HEK293 (cell line): ENCODE data around the gene STK24.

Experiments used
- CTCF ChIA-PET: fragments of 350-600 bp; formaldehyde crosslinking; extraction: SDS; loops from one replicate; lab custom pipeline; 2021; ENCODE audit warnings: antibody characterized with exemption; lab: Yijun Ruan, JAX
- POLR2A ChIA-PET: fragments of 300-600 bp; formaldehyde crosslinking; extraction: SDS; loops from one replicate; lab custom pipeline; 2020; ENCODE audit warnings: antibody characterized with exemption, inconsistent platforms; lab: Yijun Ruan, JAX
- H3K27ac ChIP-seq: fragments of 200-500 bp; sonication (Bioruptor generic); 2 replicates; pipeline ENCODE4 v1.5.1; 2014; ENCODE audit warnings: low read depth, low read length, control low read depth, inconsistent platforms; ENCODE audit errors: extremely low read depth
- H3K36me3 ChIP-seq, 2 experiments: fragments of 200-500 bp in 1 of 2; sonication (Bioruptor generic) in 1 of 2; 1 replicate in 1 of 2; 2 replicates in 1 of 2; pipeline ENCODE4 v1.5.1; 2014 to 2017; ENCODE audit warnings: inconsistent platforms in 2 of 2, low read length in 2 of 2; ENCODE audit not compliant: control insufficient read depth in 2 of 2, insufficient read depth in 1 of 2
- H3K4me1 ChIP-seq: fragments of 200-500 bp; sonication (Bioruptor generic); 2 replicates; pipeline ENCODE4 v1.5.1; 2014; ENCODE audit warnings: mild to moderate bottlenecking, low read length, inconsistent platforms; ENCODE audit not compliant: control insufficient read depth, insufficient read depth
- H3K4me3 ChIP-seq: 2 replicates; pipeline ENCODE4 v1.5.1; 2011; ENCODE audit warnings: low read depth, mild to moderate bottlenecking, control low read depth, low read length, moderate library complexity
- H3K9me3 ChIP-seq: fragments of 200-500 bp; sonication (Bioruptor generic); 2 replicates; pipeline ENCODE4 v1.5.1; 2014; ENCODE audit warnings: low read depth, low read length, inconsistent platforms; ENCODE audit not compliant: control insufficient read depth, insufficient read depth
- BCL11B ChIP-seq: fragments of 450-650 bp; formaldehyde crosslinking; IDR thresholded peaks from 2 replicates; pipeline ENCODE4 v1.5.1; 2016; ENCODE audit warnings: low read depth, missing biosample characterization, missing genetic modification characterization
- HOXA7 ChIP-seq: sonication (generic); formaldehyde crosslinking; IDR thresholded peaks from 2 replicates; pipeline ENCODE4 v1.8.1; 2022; ENCODE audit warnings: missing genetic modification reagents, borderline replicate concordance
- KLF7 ChIP-seq: fragments of 450-650 bp; formaldehyde crosslinking; IDR thresholded peaks from 2 replicates; pipeline ENCODE4 v1.5.1; 2016; ENCODE audit warnings: missing biosample characterization, missing genetic modification characterization, borderline replicate concordance
- SETDB1 ChIP-seq: IDR thresholded peaks from one replicate; pipeline ENCODE4 v1.6.1; 2017; ENCODE audit warnings: mild to moderate bottlenecking, low read length, moderate library complexity, mixed read lengths; ENCODE audit not compliant: insufficient read length
- ZBTB17 ChIP-seq: fragments of 450-650 bp; formaldehyde crosslinking; IDR thresholded peaks from 2 replicates; pipeline ENCODE4 v1.5.1; 2016; ENCODE audit warnings: missing biosample characterization, missing genetic modification characterization
- ZBTB21 ChIP-seq: fragments of 450-650 bp; formaldehyde crosslinking; IDR thresholded peaks from 2 replicates; pipeline ENCODE4 v1.5.1; 2017; ENCODE audit warnings: missing biosample characterization, missing genetic modification characterization
- ZFP3 ChIP-seq: fragments of 450-650 bp; formaldehyde crosslinking; IDR thresholded peaks from 2 replicates; pipeline ENCODE4 v1.5.1; 2016; ENCODE audit warnings: low read depth, missing biosample characterization, missing genetic modification characterization
- ZIC2 ChIP-seq: fragments of 450-650 bp; formaldehyde crosslinking; IDR thresholded peaks from 2 replicates; pipeline ENCODE4 v1.5.1; 2016; ENCODE audit warnings: missing biosample characterization, missing genetic modification characterization
- ZNF112 ChIP-seq: fragments of 450-650 bp; formaldehyde crosslinking; IDR thresholded peaks from 2 replicates; pipeline ENCODE4 v1.5.0; 2017; ENCODE audit warnings: missing biosample characterization, missing genetic modification characterization
- ZNF121 ChIP-seq: fragments of 450-650 bp; formaldehyde crosslinking; IDR thresholded peaks from 2 replicates; pipeline ENCODE4 v1.5.1; 2016; ENCODE audit warnings: missing biosample characterization, missing genetic modification characterization
- ZNF155 ChIP-seq: fragments of 450-650 bp; formaldehyde crosslinking; IDR thresholded peaks from 2 replicates; pipeline ENCODE4 v1.5.1; 2016; ENCODE audit warnings: missing biosample characterization, missing genetic modification characterization
- ZNF2 ChIP-seq: fragments of 450-650 bp; formaldehyde crosslinking; IDR thresholded peaks from 2 replicates; pipeline ENCODE4 v1.5.1; 2016; ENCODE audit warnings: missing biosample characterization, missing genetic modification characterization
- ZNF202 ChIP-seq: fragments of 450-650 bp; formaldehyde crosslinking; IDR thresholded peaks from 2 replicates; pipeline ENCODE4 v1.5.1; 2016; ENCODE audit warnings: missing biosample characterization, missing genetic modification characterization, borderline replicate concordance
- ZNF223 ChIP-seq: fragments of 450-650 bp; formaldehyde crosslinking; IDR thresholded peaks from 2 replicates; pipeline ENCODE4 v1.5.1; 2016; ENCODE audit warnings: missing biosample characterization, missing genetic modification characterization
- ZNF248 ChIP-seq: fragments of 450-650 bp; formaldehyde crosslinking; IDR thresholded peaks from 2 replicates; pipeline ENCODE4 v1.5.1; 2017; ENCODE audit warnings: missing biosample characterization, missing genetic modification characterization
- ZNF292 ChIP-seq: fragments of 450-650 bp; formaldehyde crosslinking; IDR thresholded peaks from 2 replicates; pipeline ENCODE4 v1.5.1; 2016; ENCODE audit warnings: low read depth, missing biosample characterization, missing genetic modification characterization, borderline replicate concordance
- ZNF302 ChIP-seq: fragments of 450-650 bp; formaldehyde crosslinking; IDR thresholded peaks from 2 replicates; pipeline ENCODE4 v1.5.1; 2016; ENCODE audit warnings: missing biosample characterization, missing genetic modification characterization, low read depth
- ZNF324 ChIP-seq: fragments of 450-650 bp; formaldehyde crosslinking; IDR thresholded peaks from 2 replicates; pipeline ENCODE4 v1.5.1; 2016; ENCODE audit warnings: missing biosample characterization, missing genetic modification characterization
- ZNF350 ChIP-seq: fragments of 450-650 bp; formaldehyde crosslinking; IDR thresholded peaks from 2 replicates; pipeline ENCODE4 v1.5.0; 2017; ENCODE audit warnings: missing biosample characterization, mild to moderate bottlenecking, missing genetic modification characterization
- ZNF416 ChIP-seq: fragments of 450-650 bp; formaldehyde crosslinking; IDR thresholded peaks from 2 replicates; pipeline ENCODE4 v1.5.1; 2016; ENCODE audit warnings: missing biosample characterization, missing genetic modification characterization
- ZNF423 ChIP-seq: fragments of 450-650 bp; formaldehyde crosslinking; IDR thresholded peaks from 2 replicates; pipeline ENCODE4 v1.5.1; 2016; ENCODE audit warnings: missing biosample characterization, missing genetic modification characterization
- ZNF521 ChIP-seq: fragments of 450-650 bp; formaldehyde crosslinking; IDR thresholded peaks from 2 replicates; pipeline ENCODE4 v1.5.1; 2017; ENCODE audit warnings: missing biosample characterization, mild to moderate bottlenecking, missing genetic modification characterization
- ZNF529 ChIP-seq: fragments of 450-650 bp; formaldehyde crosslinking; IDR thresholded peaks from 2 replicates; pipeline ENCODE4 v1.5.1; 2017; ENCODE audit warnings: missing genetic modification characterization, missing biosample characterization; ENCODE audit not compliant: insufficient replicate concordance
- ZNF555 ChIP-seq: fragments of 450-650 bp; formaldehyde crosslinking; conservative IDR thresholded peaks from 2 replicates; pipeline ENCODE4 v1.5.1; 2017; ENCODE audit warnings: missing biosample characterization, mild to moderate bottlenecking, missing genetic modification characterization, inconsistent platforms
- ZNF585B ChIP-seq: fragments of 450-650 bp; formaldehyde crosslinking; IDR thresholded peaks from 2 replicates; pipeline ENCODE4 v1.5.1; 2016; ENCODE audit warnings: missing biosample characterization, missing genetic modification characterization
- ZNF664 ChIP-seq: fragments of 450-650 bp; formaldehyde crosslinking; IDR thresholded peaks from 2 replicates; pipeline ENCODE4 v1.5.1; 2016; ENCODE audit warnings: missing biosample characterization, missing genetic modification characterization
- ZSCAN16 ChIP-seq: fragments of 450-650 bp; formaldehyde crosslinking; IDR thresholded peaks from 2 replicates; pipeline ENCODE4 v1.5.1; 2016; ENCODE audit warnings: missing biosample characterization, missing genetic modification characterization
- ZSCAN23 ChIP-seq: fragments of 450-650 bp; formaldehyde crosslinking; IDR thresholded peaks from 2 replicates; pipeline ENCODE4 v1.5.1; 2016; ENCODE audit warnings: missing biosample characterization, missing genetic modification characterization
- TF ChIP-seq, protein P1 (sequence below): fragments of 450-650 bp; formaldehyde crosslinking; IDR thresholded peaks from 2 replicates; pipeline ENCODE4 v1.5.1; 2017; ENCODE audit warnings: missing biosample characterization, missing genetic modification characterization
- TF ChIP-seq, protein P2 (sequence below): fragments of 450-650 bp; formaldehyde crosslinking; IDR thresholded peaks from 2 replicates; pipeline ENCODE4 v1.5.1; 2016; ENCODE audit warnings: missing biosample characterization, missing genetic modification characterization
- TF ChIP-seq, protein P3 (sequence below): fragments of 450-650 bp; formaldehyde crosslinking; IDR thresholded peaks from 2 replicates; pipeline ENCODE4 v1.5.1; 2016; ENCODE audit warnings: missing biosample characterization, missing genetic modification characterization
- TF ChIP-seq, protein P4 (sequence below): fragments of 450-650 bp; formaldehyde crosslinking; IDR thresholded peaks from 2 replicates; pipeline ENCODE4 v1.5.0; 2017; ENCODE audit warnings: missing biosample characterization, missing genetic modification characterization, borderline replicate concordance

Gene STK24

DNA sequence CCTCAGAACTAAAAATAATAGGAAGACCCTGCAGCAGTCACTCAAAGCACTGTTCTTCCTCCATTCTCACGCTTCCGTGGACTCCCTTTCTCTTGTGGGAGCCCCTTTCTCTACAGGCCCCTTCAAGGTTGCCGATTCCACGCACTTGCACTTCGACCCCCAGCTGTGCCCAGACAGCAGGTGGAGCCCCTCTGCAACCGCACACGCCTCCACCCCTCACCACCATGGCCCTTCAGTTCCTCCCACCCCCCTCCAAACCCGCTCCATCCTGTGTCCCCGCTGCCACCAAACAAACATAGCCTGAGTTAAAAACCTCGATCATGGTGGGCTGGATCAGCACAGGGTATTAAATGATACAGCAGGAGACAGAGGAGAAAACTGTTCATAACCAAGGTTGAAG lies 102.6 kb downstream of the STK24 start:
- no peaks in the 10 kb centered on the region for H3K9me3 ChIP-seq
- no peak overlapping the region for H3K27ac ChIP-seq
- H3K4me3 ChIP-seq: no peak overlapping the region
- POLR2A ChIA-PET: no interaction called here
- CTCF ChIA-PET: interaction anchor here (0.5 kb wide), 1 partner anchor 94 kb away, joined by 3 read pairs; no protein-coding TSS in a partner anchor
- peaks cover 0 to 37% of the 10 kb centered on the region in 2 experiments; a peak in 1 of 3 replicates for H3K36me3 ChIP-seq
- peaks cover 3% of the 10 kb centered on the region; the same call in 1 of the 2 replicates for H3K4me1 ChIP-seq
- TF ChIP-seq ZNF416 (tag by site-specific recombination) (no peak), ZSCAN23 (tag by site-specific recombination) (no peak), ZBTB21 (tag by site-specific recombination) (no peak), ZNF248 (tag by site-specific recombination) (no peak), HOXA7 (no peak), SETDB1 (no peak), ZSCAN16 (tag by site-specific recombination) (no peak), ZNF423 (tag by site-specific recombination) (no peak), BCL11B (tag by site-specific recombination) (no peak), ZNF585B (tag by site-specific recombination) (no peak), ZBTB17 (tag by site-specific recombination) (no peak), ZNF350 (no peak), ZNF121 (tag by site-specific recombination) (no peak), ZNF202 (tag by site-specific recombination) (no peak), ZNF529 (tag by site-specific recombination) (no peak), ZNF555 (tag by site-specific recombination) (no peak), ZNF302 (no peak), ZNF155 (tag by site-specific recombination) (no peak)
- TF ChIP-seq, protein P1, sequence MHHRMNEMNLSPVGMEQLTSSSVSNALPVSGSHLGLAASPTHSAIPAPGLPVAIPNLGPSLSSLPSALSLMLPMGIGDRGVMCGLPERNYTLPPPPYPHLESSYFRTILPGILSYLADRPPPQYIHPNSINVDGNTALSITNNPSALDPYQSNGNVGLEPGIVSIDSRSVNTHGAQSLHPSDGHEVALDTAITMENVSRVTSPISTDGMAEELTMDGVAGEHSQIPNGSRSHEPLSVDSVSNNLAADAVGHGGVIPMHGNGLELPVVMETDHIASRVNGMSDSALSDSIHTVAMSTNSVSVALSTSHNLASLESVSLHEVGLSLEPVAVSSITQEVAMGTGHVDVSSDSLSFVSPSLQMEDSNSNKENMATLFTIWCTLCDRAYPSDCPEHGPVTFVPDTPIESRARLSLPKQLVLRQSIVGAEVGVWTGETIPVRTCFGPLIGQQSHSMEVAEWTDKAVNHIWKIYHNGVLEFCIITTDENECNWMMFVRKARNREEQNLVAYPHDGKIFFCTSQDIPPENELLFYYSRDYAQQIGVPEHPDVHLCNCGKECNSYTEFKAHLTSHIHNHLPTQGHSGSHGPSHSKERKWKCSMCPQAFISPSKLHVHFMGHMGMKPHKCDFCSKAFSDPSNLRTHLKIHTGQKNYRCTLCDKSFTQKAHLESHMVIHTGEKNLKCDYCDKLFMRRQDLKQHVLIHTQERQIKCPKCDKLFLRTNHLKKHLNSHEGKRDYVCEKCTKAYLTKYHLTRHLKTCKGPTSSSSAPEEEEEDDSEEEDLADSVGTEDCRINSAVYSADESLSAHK (tag by site-specific recombination): no peak
- TF ChIP-seq, protein P2, sequence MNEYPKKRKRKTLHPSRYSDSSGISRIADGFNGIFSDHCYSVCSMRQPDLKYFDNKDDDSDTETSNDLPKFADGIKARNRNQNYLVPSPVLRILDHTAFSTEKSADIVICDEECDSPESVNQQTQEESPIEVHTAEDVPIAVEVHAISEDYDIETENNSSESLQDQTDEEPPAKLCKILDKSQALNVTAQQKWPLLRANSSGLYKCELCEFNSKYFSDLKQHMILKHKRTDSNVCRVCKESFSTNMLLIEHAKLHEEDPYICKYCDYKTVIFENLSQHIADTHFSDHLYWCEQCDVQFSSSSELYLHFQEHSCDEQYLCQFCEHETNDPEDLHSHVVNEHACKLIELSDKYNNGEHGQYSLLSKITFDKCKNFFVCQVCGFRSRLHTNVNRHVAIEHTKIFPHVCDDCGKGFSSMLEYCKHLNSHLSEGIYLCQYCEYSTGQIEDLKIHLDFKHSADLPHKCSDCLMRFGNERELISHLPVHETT: no peak
- TF ChIP-seq, all 188 proteins: peak for 0

DNA sequence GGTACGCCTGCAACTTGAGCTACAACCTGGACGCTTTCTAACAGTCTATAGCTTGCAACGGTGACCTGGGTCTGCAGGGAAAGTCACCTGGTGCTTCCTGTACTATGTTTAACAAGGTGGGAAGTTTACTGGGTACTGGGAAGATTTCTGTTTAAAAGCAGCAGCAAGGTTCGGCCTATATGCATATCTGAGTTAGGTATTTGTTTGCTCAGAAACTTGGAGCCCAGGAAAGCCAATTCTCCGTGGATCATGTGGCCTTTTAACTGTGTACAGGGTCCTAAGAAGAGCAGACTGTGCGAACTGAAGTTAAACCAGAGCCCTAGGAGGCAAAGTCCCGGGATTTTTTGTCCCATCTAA lies 103.1 kb downstream of the STK24 start:
- H3K36me3 ChIP-seq: peaks cover 0 to 40% of the 10 kb centered on the region in 2 experiments; a peak in 1 of 3 replicates
- no peak overlapping the region for H3K27ac ChIP-seq
- peaks cover 3% of the 10 kb centered on the region; the same call in 1 of the 2 replicates for H3K4me1 ChIP-seq
- no peaks in the 10 kb centered on the region for H3K9me3 ChIP-seq
- ChIA-PET CTCF (interaction anchor here (0.5 kb wide), 1 partner anchor 95 kb away, joined by 3 read pairs; no protein-coding TSS in a partner anchor), POLR2A (no interaction called here)
- no peak overlapping the region for H3K4me3 ChIP-seq
- no peak for TF ChIP-seq ZNF2 (tag by site-specific recombination)
- no peak for TF ChIP-seq KLF7 (tag by site-specific recombination)
- TF ChIP-seq ZNF112 (tag by site-specific recombination): no peak
- TF ChIP-seq, protein P3, sequence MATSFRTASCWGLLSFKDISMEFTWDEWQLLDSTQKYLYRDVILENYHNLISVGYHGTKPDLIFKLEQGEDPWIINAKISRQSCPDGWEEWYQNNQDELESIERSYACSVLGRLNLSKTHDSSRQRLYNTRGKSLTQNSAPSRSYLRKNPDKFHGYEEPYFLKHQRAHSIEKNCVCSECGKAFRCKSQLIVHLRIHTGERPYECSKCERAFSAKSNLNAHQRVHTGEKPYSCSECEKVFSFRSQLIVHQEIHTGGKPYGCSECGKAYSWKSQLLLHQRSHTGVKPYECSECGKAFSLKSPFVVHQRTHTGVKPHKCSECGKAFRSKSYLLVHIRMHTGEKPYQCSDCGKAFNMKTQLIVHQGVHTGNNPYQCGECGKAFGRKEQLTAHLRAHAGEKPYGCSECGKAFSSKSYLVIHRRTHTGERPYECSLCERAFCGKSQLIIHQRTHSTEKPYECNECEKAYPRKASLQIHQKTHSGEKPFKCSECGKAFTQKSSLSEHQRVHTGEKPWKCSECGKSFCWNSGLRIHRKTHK (tag by site-specific recombination): no peak
- TF ChIP-seq, protein P4, sequence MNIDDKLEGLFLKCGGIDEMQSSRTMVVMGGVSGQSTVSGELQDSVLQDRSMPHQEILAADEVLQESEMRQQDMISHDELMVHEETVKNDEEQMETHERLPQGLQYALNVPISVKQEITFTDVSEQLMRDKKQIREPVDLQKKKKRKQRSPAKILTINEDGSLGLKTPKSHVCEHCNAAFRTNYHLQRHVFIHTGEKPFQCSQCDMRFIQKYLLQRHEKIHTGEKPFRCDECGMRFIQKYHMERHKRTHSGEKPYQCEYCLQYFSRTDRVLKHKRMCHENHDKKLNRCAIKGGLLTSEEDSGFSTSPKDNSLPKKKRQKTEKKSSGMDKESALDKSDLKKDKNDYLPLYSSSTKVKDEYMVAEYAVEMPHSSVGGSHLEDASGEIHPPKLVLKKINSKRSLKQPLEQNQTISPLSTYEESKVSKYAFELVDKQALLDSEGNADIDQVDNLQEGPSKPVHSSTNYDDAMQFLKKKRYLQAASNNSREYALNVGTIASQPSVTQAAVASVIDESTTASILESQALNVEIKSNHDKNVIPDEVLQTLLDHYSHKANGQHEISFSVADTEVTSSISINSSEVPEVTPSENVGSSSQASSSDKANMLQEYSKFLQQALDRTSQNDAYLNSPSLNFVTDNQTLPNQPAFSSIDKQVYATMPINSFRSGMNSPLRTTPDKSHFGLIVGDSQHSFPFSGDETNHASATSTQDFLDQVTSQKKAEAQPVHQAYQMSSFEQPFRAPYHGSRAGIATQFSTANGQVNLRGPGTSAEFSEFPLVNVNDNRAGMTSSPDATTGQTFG (tag by site-specific recombination): no peak
- TF ChIP-seq ZNF664 (tag by site-specific recombination): no peak
- no peak for TF ChIP-seq ZFP3
- no peak for TF ChIP-seq ZIC2
- no peak for TF ChIP-seq ZNF292 (tag by site-specific recombination)
- TF ChIP-seq ZNF324 (tag by site-specific recombination): no peak
- TF ChIP-seq ZNF521: no peak
- TF ChIP-seq ZNF223: no peak
